ENCODE data around the gene BRD3OS.
A peak's percentile ranks its signal among the peaks of the same experiment; 100 is the strongest.

BRD3OS gene

GRCh38 chr9:134030821-134031470, 5.7 kb downstream of the BRD3OS start:
- Histone ChIP-seq H3K27me3 (no peaks in the 10 kb centered on the region), H3K4me1 (no peaks in the 10 kb centered on the region), H3K36me3 (peaks cover 51% of the 10 kb centered on the region), H3K4me3 (ENCODE audit: low read depth, low read length) (no peak overlapping the region), H3K9me3 (no peaks in the 10 kb centered on the region)
- DNase-seq = no peak
- TF ChIP-seq CTCF (IDR thresholded peaks at IDR 0.05; ENCODE audit: low read depth, low read length) = no peak

GRCh38 chr9:134031783-134032182, 6.5 kb downstream of the BRD3OS start:
- no peak overlapping the region for H3K4me3 ChIP-seq (ENCODE audit: low read depth, low read length)
- DNase-seq = no peak
- no peaks in the 10 kb centered on the region for H3K27me3 ChIP-seq
- H3K9me3 ChIP-seq = no peaks in the 10 kb centered on the region
- peaks cover 56% of the 10 kb centered on the region for H3K36me3 ChIP-seq
- H3K4me1 ChIP-seq = no peaks in the 10 kb centered on the region
- no peak for TF ChIP-seq CTCF (IDR thresholded peaks at IDR 0.05; ENCODE audit: low read depth, low read length)

GRCh38 chr9:134032456-134033222, 7.4 kb downstream of the BRD3OS start:
- no peaks in the 10 kb centered on the region for H3K27me3 ChIP-seq
- DNase-seq = peak; percentile 8
- no peaks in the 10 kb centered on the region for H3K9me3 ChIP-seq
- no peak overlapping the region for H3K4me3 ChIP-seq (ENCODE audit: low read depth, low read length)
- no peak for TF ChIP-seq CTCF (IDR thresholded peaks at IDR 0.05; ENCODE audit: low read depth, low read length)
- H3K36me3 ChIP-seq = peaks cover 64% of the 10 kb centered on the region
- H3K4me1 ChIP-seq = no peaks in the 10 kb centered on the region

- Histone ChIP-seq H3K9me3 (no peaks in the 10 kb centered on the region), H3K36me3 (peaks cover 71% of the 10 kb centered on the region), H3K4me1 (no peaks in the 10 kb centered on the region), H3K27me3 (no peaks in the 10 kb centered on the region), H3K4me3 (ENCODE audit: low read depth, low read length) (no peak overlapping the region)
- DNase-seq = no peak
- TF ChIP-seq CTCF (IDR thresholded peaks at IDR 0.05; ENCODE audit: low read depth, low read length) = no peak
Measured at GRCh38 chr9:134033516-134034214, 8.4 kb downstream of the BRD3OS start.

- DNase-seq = no peak
- Histone ChIP-seq H3K4me1 (no peaks in the 10 kb centered on the region), H3K9me3 (no peaks in the 10 kb centered on the region), H3K36me3 (peaks cover 76% of the 10 kb centered on the region), H3K4me3 (ENCODE audit: low read depth, low read length) (no peak overlapping the region), H3K27me3 (no peaks in the 10 kb centered on the region)
- TF ChIP-seq CTCF (IDR thresholded peaks at IDR 0.05; ENCODE audit: low read depth, low read length) = no peak
Measured at GRCh38 chr9:134034215-134035040, 9.1 kb downstream of the BRD3OS start.
